ENCODE results near the gene RFTN1.

GRCh38 chr3:16504692-16505091 lies 8.8 kb downstream of the RFTN1 start:
- TF ChIP-seq POLR2A (IDR thresholded peaks at IDR 0.05; ENCODE audit: low read depth, low read length) (no peak; the same call in 1 of the 2 replicates), POLR2AphosphoS5 (IDR thresholded peaks at IDR 0.05; ENCODE audit: low read depth, low read length) (peak; percentile 78), TAF1 (IDR thresholded peaks at IDR 0.05; ENCODE audit: low read depth, low read length) (no peak)
